ENCODE measurements around the gene KRT3.

KRT3 gene

DNA sequence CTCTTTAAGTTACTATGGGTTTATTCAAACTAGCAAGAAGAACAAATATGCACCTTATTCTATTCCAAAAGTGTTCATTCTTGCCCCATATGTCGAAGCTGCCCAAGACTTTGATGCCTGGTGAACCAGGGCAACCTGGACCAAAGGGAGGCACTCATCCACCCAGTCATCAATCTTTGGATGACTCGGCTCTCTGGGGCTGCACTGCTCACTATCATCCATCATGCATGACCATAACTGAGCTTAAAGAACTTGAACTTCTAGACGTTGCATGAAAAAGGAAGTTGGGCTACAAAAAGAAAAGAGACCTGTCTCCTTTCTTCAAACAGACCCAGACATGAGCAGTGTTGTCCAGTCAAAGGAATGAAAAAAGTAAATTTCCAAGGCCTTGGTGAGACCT is 16.8 kb upstream of the KRT3 start:
- no peak for DNase-seq (ENCODE audit: low spot score)
- TF ChIP-seq, protein P1, sequence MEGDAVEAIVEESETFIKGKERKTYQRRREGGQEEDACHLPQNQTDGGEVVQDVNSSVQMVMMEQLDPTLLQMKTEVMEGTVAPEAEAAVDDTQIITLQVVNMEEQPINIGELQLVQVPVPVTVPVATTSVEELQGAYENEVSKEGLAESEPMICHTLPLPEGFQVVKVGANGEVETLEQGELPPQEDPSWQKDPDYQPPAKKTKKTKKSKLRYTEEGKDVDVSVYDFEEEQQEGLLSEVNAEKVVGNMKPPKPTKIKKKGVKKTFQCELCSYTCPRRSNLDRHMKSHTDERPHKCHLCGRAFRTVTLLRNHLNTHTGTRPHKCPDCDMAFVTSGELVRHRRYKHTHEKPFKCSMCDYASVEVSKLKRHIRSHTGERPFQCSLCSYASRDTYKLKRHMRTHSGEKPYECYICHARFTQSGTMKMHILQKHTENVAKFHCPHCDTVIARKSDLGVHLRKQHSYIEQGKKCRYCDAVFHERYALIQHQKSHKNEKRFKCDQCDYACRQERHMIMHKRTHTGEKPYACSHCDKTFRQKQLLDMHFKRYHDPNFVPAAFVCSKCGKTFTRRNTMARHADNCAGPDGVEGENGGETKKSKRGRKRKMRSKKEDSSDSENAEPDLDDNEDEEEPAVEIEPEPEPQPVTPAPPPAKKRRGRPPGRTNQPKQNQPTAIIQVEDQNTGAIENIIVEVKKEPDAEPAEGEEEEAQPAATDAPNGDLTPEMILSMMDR (IDR thresholded peaks at IDR 0.05; ENCODE audit: extremely low read depth, missing control alignments) = no peak

DNA sequence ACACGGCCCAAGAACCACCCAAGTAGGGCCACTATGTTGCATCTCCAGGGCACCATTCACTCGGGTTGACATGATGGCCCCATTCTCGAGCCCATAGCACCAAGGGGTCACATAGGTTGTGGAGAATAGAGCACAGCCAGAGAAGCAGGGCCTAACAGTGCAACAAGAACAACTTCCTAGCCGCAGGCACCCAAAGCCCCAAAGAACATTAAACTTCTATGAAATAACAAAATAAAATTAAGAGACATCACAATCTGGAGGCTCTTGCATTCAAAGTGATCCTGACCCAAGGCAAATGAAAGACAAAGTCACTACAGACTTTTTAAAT is 16.1 kb upstream of the KRT3 start:
- TF ChIP-seq, protein P1 (IDR thresholded peaks at IDR 0.05; ENCODE audit: extremely low read depth, missing control alignments) = no peak
- no peak for DNase-seq (ENCODE audit: low spot score)

DNA sequence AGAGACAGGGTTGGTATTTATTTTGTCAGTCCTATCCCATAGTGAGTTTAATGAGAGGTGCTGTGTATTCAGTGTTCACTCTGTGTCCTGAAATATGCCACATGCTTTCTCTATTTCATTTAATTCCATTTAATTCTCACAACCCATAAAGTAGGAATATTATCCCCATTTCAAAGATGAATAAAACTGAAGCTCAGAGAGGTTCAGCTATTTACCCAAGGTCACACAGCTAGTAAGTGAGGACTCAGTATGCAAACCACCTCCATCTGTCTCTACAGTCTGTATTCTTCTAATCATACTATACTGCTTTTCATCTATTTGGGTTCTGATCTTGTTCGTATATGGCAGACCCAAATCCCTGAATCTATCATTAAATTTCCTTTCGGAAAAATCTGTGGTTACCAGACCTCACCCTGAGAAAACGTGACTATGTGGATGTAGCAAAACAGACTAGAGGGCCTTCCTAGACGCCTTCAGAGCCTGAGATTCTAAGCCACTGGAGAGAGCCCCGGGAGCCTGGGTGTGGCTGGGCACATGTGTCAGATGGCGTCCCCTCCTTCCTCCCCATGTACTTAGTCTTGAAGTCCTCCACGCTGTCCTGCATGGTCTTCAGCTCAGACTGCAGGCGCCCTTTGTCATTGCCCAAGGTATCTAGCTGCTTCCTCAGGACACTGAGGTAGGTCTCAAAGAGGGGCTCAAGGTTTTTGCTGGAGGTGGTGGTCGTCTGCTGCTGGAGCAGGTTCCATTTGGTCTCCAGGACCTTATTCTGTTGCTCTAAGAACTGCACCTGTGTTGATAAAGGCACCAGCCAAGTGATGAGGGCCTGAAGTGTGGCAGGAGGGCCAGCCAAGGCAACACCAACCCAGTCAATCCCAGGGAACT is 15.5 kb upstream of the KRT3 start:
- TF ChIP-seq, protein P1 (IDR thresholded peaks at IDR 0.05; ENCODE audit: extremely low read depth, missing control alignments) = no peak
- no peak for DNase-seq (ENCODE audit: low spot score)

DNA sequence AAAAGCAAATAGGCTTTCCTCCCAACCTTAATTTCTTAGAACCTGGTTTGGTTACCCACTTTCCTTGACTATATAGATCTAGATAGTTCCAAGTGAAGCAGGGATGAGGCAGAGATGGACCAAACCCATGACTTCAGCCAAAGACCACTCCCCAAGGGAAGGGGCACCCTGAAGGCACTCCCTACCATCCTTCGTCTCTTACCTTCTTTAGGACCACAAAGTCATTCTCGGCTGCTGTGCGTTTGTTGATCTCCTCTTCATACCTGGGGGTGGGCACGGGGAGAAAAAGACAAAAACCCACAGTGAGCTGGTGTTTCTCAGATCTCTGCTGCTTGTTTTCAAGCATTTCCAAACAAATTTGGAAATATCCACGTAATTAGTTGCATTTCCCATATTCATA is 14.6 kb upstream of the KRT3 start:
- no peak for DNase-seq (ENCODE audit: low spot score)
- TF ChIP-seq, protein P1 (IDR thresholded peaks at IDR 0.05; ENCODE audit: extremely low read depth, missing control alignments) = no peak

DNA sequence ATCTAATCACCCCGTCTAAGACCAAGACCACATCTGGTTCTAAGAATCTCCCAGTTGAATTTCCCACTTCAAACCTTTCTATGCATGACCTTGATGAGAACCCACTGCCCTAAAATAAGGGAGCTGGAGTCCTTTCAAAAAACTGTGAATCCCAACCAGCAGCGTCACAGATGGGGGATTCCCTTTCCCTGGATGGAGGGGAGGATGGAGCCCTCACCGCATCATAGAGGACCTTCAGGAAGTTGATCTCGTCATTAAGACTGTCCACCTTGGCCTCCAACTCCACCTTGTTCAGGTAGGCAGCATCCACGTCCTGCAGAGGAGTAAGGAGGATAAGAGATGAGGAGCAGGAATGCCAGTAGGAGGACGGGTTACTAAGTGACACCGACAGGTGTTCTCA is 13.2 kb upstream of the KRT3 start:
- no peak for DNase-seq (ENCODE audit: low spot score)
- TF ChIP-seq, protein P1 (IDR thresholded peaks at IDR 0.05; ENCODE audit: extremely low read depth, missing control alignments) = no peak

DNA sequence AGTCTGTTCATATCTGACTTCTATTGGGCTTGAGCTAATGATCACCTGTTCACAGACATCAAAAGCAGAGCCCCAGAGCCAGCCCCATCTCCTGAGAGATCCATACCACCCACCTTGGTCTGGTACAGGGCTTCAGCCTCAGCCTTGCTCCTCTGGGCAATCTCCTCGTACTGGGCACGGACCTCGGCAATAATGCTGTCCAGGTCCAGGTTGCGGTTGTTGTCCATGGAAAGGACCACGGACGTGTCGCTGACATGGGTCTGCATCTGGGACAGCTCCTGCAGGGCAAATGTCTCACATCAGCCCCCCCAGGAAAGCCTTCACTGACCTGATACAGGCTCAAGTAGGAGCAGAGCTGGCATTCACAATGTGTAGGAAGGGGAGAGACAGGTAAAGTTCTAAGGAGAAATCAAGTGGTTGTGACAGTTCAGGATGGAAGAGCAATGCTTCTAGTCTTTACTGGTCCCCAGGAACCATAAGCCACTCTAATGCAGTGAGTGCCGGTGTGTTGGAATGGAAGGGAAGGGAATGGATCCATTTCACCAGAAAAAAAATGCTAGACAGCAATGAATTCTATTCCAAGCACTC is 12.8 kb upstream of the KRT3 start:
- DNase-seq (ENCODE audit: low spot score) = no peak
- TF ChIP-seq, protein P1 (IDR thresholded peaks at IDR 0.05; ENCODE audit: extremely low read depth, missing control alignments) = no peak

Data from GM20000 (cell line).